NCI-H2196 treated with DMSO at 0.1 percent for 48 hours (cell line): ENCODE data around the gene MZB1.

Source experiments
- DNase-seq: peaks from one replicate; lab custom pipeline; 2025; ENCODE audit not compliant: unreplicated experiment; lab: John Stamatoyannopoulos, UW

Gene MZB1

DNA sequence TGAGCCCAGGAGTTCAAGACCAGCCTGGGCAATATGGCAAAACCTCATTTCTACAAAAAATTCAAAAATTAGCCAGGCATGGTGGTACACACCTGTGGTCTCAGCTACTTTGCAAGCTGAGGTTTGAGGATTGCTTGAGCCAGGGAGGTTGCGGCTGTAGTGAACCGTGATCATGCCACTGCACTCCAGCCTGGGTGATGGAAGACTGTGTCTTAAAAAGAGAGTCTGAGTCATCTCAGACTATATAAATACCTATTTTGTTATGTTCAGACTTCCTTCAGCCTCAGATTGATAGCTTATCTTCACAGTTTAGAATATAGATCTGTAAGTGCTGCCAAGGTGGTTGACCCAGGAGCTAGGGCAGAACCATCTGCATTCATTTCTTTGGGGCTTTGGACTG, 49.7 kb downstream of the MZB1 start:
- DNase-seq: no peak
